ENCODE results near the gene LUC7L3.

DNA sequence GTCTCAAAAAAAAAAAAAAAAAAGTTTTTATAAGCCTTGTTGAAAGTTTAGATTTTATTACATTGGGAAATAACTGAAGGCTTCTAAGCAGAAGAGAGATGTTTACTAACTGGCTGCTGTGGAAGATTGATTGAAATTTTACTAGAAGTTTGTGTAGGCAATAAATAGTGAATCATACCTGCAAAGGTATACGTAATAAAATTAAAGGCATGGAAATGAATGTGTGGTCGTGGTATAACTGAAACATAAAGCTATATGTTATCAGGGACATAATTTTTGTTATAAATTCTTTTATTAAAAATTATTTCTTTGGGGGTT lies 8.7 kb downstream of the LUC7L3 start:
- TF ChIP-seq, protein P1, sequence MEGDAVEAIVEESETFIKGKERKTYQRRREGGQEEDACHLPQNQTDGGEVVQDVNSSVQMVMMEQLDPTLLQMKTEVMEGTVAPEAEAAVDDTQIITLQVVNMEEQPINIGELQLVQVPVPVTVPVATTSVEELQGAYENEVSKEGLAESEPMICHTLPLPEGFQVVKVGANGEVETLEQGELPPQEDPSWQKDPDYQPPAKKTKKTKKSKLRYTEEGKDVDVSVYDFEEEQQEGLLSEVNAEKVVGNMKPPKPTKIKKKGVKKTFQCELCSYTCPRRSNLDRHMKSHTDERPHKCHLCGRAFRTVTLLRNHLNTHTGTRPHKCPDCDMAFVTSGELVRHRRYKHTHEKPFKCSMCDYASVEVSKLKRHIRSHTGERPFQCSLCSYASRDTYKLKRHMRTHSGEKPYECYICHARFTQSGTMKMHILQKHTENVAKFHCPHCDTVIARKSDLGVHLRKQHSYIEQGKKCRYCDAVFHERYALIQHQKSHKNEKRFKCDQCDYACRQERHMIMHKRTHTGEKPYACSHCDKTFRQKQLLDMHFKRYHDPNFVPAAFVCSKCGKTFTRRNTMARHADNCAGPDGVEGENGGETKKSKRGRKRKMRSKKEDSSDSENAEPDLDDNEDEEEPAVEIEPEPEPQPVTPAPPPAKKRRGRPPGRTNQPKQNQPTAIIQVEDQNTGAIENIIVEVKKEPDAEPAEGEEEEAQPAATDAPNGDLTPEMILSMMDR (IDR thresholded peaks at IDR 0.05) = no peak
- TF ChIP-seq, protein P2, sequence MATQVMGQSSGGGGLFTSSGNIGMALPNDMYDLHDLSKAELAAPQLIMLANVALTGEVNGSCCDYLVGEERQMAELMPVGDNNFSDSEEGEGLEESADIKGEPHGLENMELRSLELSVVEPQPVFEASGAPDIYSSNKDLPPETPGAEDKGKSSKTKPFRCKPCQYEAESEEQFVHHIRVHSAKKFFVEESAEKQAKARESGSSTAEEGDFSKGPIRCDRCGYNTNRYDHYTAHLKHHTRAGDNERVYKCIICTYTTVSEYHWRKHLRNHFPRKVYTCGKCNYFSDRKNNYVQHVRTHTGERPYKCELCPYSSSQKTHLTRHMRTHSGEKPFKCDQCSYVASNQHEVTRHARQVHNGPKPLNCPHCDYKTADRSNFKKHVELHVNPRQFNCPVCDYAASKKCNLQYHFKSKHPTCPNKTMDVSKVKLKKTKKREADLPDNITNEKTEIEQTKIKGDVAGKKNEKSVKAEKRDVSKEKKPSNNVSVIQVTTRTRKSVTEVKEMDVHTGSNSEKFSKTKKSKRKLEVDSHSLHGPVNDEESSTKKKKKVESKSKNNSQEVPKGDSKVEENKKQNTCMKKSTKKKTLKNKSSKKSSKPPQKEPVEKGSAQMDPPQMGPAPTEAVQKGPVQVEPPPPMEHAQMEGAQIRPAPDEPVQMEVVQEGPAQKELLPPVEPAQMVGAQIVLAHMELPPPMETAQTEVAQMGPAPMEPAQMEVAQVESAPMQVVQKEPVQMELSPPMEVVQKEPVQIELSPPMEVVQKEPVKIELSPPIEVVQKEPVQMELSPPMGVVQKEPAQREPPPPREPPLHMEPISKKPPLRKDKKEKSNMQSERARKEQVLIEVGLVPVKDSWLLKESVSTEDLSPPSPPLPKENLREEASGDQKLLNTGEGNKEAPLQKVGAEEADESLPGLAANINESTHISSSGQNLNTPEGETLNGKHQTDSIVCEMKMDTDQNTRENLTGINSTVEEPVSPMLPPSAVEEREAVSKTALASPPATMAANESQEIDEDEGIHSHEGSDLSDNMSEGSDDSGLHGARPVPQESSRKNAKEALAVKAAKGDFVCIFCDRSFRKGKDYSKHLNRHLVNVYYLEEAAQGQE (IDR thresholded peaks at IDR 0.05; ENCODE audit: insufficient read depth in 1 of 2, low read depth in 2 of 2, low read length in 1 of 2) = no peak

Data from Panc1 (cell line).